ENCODE data around the gene MS4A6A.

Gene MS4A6A

DNA sequence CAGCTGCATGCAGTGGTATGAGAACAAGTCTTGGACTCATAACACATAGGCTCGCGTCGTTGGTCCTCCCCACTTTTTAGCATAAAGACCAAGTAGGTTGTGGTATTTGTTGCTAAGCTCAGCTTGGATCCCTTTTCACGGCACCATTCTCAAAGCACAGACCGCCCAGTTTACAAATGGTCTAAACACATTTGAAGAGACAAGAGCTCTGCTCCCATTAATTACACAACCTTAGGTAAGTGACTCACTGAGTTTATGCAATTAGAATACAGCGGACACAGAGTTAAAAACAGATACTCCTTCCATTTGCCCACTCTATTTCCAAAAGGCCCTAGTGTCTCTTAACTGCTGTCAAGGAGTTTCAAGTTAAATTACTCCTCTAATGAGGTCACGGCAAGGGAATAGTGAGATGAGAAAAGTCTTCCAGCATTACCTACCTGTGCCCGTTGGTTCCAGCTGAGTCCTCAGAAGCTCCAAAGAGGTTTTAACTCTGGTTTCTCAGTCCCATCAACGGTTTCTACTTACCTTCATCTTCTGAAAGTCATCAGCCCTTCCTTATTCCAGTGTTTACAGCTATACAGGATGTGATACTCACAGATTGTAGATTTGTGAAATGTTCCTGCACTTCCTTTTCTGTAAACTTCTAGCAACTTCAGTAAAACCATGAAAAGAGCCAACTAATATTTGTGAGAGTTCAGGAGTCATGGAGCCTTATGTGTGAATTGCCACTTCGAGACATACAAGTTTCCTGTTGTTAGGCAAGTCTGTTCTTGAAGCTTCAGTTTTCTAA lies at the start of gene MS4A6A:
Gene MS4A6A, minus strand, starts transcription at position 543 of the 790 bp plus-strand sequence. CDS start 1,356 bp downstream, outside the sequence.
- H3K27me3 Mint-ChIP-seq (ENCODE audit: low read depth): no peaks in the 10 kb centered on the region
- TF ChIP-seq, protein P1, sequence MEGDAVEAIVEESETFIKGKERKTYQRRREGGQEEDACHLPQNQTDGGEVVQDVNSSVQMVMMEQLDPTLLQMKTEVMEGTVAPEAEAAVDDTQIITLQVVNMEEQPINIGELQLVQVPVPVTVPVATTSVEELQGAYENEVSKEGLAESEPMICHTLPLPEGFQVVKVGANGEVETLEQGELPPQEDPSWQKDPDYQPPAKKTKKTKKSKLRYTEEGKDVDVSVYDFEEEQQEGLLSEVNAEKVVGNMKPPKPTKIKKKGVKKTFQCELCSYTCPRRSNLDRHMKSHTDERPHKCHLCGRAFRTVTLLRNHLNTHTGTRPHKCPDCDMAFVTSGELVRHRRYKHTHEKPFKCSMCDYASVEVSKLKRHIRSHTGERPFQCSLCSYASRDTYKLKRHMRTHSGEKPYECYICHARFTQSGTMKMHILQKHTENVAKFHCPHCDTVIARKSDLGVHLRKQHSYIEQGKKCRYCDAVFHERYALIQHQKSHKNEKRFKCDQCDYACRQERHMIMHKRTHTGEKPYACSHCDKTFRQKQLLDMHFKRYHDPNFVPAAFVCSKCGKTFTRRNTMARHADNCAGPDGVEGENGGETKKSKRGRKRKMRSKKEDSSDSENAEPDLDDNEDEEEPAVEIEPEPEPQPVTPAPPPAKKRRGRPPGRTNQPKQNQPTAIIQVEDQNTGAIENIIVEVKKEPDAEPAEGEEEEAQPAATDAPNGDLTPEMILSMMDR (IDR thresholded peaks at IDR 0.05; ENCODE audit: unreplicated experiment in 3 of 3): no peak
- no peaks in the 10 kb centered on the region for H3K9me3 Mint-ChIP-seq
- H3K36me3 Mint-ChIP-seq (ENCODE audit: low read depth): no peaks in the 10 kb centered on the region
- H3K4me1 Mint-ChIP-seq: no peaks in the 10 kb centered on the region
- no peak within 1 kb of the TSS for H3K4me3 Mint-ChIP-seq
- H3K27ac Mint-ChIP-seq: no peak within 1 kb of the TSS

DNA sequence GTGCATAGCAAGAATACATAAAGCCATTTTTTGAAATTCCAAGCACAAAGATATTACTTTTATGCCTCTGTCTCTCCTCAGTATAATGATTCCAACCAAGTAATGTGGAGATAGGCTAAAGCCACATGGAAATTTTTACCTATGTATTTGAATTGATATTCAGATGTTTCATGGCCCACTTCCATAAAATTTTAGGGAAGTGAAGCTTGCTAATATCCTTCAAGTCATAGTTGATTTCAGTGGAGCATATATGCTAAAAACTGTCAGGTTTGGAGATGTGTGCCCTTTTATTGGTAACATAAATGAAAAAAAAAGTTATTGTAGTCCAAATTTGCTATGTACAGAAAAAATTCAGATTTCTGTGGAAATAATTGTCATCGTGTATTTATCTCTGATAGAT lies 47.8 kb upstream of the MS4A6A start:
- no peaks in the 10 kb centered on the region for H3K4me1 Mint-ChIP-seq
- TF ChIP-seq, protein P1 (IDR thresholded peaks at IDR 0.05; ENCODE audit: unreplicated experiment in 3 of 3): no peak
- H3K36me3 Mint-ChIP-seq (ENCODE audit: low read depth): no peaks in the 10 kb centered on the region
- H3K27me3 Mint-ChIP-seq (ENCODE audit: low read depth): peaks cover 4% of the 10 kb centered on the region
- H3K27ac Mint-ChIP-seq: no peak overlapping the region
- no peaks in the 10 kb centered on the region for H3K9me3 Mint-ChIP-seq
- H3K4me3 Mint-ChIP-seq: no peak overlapping the region

DNA sequence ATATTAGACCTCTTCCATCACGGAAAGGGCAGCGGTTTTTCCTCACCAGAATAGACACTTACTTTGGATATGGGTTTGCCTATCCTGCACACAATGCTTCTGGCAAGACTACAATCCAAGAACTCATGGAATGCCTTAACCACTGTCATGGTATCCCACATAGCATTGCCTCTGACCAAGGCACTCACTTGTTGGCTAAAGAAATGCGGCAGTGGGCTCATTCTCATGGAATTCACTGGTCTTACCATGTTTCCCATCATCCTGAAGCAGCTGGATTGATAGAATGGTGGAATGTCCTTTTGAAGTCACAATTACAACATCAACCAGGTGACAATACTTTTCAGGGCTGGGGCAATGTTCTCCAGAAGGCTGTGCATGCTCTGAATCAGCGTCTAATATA lies 39.3 kb upstream of the MS4A6A start:
- Mint-ChIP-seq H3K4me3 (no peak overlapping the region), H3K27me3 (ENCODE audit: low read depth) (peaks cover 4% of the 10 kb centered on the region), H3K27ac (no peak overlapping the region), H3K9me3 (no peaks in the 10 kb centered on the region), H3K36me3 (ENCODE audit: low read depth) (no peaks in the 10 kb centered on the region), H3K4me1 (no peaks in the 10 kb centered on the region)
- TF ChIP-seq, protein P1 (IDR thresholded peaks at IDR 0.05; ENCODE audit: unreplicated experiment in 3 of 3): no peak

DNA sequence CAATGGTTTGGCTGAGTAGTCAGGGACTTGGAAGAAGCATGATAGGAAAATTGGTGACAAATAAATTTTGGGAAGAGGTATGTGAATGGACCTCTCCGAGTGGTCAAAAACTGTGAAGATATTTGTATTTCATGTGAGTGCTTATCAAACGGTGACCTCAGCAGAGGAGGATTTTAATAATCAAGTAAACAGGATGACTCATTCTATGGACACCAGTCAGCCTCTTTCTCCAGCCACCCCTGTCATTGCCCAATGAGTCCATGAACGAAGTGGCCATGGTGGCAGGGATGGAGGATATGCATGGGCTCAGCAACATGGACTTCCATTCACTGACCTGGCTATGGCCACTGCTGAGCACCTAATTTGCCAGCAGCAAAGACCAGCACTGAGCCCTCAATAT lies 38.8 kb upstream of the MS4A6A start:
- Mint-ChIP-seq H3K4me3 (no peak overlapping the region), H3K36me3 (ENCODE audit: low read depth) (no peaks in the 10 kb centered on the region), H3K27ac (no peak overlapping the region), H3K27me3 (ENCODE audit: low read depth) (peaks cover 4% of the 10 kb centered on the region), H3K9me3 (no peaks in the 10 kb centered on the region), H3K4me1 (no peaks in the 10 kb centered on the region)
- TF ChIP-seq, protein P1 (IDR thresholded peaks at IDR 0.05; ENCODE audit: unreplicated experiment in 3 of 3): no peak

GRCh38 chr11:60221181-60221580 lies 38.3 kb upstream of the MS4A6A start:
- Mint-ChIP-seq H3K36me3 (ENCODE audit: low read depth) (no peaks in the 10 kb centered on the region), H3K4me1 (no peaks in the 10 kb centered on the region), H3K4me3 (no peak overlapping the region), H3K27ac (no peak overlapping the region), H3K27me3 (ENCODE audit: low read depth) (peaks cover 4% of the 10 kb centered on the region), H3K9me3 (no peaks in the 10 kb centered on the region)
- TF ChIP-seq, protein P1 (IDR thresholded peaks at IDR 0.05; ENCODE audit: unreplicated experiment in 3 of 3): no peak

GRCh38 chr11:60214386-60214785 lies 31.5 kb upstream of the MS4A6A start:
- Mint-ChIP-seq H3K27ac (no peak overlapping the region), H3K4me3 (no peak overlapping the region), H3K4me1 (no peaks in the 10 kb centered on the region), H3K27me3 (ENCODE audit: low read depth) (no peaks in the 10 kb centered on the region), H3K36me3 (ENCODE audit: low read depth) (no peaks in the 10 kb centered on the region), H3K9me3 (no peaks in the 10 kb centered on the region)
- TF ChIP-seq, protein P1 (IDR thresholded peaks at IDR 0.05; ENCODE audit: unreplicated experiment in 3 of 3): no peak
